ENCODE measurements around the gene HCN2.

DNA sequence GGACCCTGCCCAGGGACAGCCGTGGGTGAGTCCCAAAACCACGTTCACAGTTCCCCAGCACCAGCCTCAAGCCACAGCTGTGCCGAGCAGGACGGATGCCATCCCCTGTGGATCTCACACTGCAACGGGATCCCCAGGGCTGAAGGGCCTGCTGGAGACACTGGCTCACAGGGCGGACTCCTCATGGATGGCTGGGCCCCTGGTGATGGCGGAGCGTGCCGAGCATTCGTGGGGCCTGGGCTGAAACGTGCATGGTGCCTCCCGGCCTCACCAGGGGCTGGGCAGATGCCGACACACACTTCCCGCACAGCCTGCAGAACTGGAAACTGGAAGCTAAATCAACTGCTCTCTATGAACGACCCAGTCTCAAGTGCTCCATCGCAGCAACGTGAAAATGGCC, 63.7 kb downstream of the HCN2 start:
- TF ChIP-seq POLR2AphosphoS5 (IDR thresholded peaks at IDR 0.05) (no peak), POLR2A (IDR thresholded peaks at IDR 0.05) (no peak)
- TF ChIP-seq, protein P1, sequence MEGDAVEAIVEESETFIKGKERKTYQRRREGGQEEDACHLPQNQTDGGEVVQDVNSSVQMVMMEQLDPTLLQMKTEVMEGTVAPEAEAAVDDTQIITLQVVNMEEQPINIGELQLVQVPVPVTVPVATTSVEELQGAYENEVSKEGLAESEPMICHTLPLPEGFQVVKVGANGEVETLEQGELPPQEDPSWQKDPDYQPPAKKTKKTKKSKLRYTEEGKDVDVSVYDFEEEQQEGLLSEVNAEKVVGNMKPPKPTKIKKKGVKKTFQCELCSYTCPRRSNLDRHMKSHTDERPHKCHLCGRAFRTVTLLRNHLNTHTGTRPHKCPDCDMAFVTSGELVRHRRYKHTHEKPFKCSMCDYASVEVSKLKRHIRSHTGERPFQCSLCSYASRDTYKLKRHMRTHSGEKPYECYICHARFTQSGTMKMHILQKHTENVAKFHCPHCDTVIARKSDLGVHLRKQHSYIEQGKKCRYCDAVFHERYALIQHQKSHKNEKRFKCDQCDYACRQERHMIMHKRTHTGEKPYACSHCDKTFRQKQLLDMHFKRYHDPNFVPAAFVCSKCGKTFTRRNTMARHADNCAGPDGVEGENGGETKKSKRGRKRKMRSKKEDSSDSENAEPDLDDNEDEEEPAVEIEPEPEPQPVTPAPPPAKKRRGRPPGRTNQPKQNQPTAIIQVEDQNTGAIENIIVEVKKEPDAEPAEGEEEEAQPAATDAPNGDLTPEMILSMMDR (IDR thresholded peaks at IDR 0.05) = no peak

Data from upper lobe of left lung (tissue), 4 donors.